ENCODE results near the gene ZNF654. TPM values are rescaled to one million over a fixed set of nuclear protein-coding genes. Genes with fewer than 3 reads are reported as not detected.
A peak's percentile ranks its signal among the peaks of the same experiment; 100 is the strongest.

Gene ZNF654
- total RNA-seq, 1 experiment from 2014 or later, result 5.0 TPM

DNA sequence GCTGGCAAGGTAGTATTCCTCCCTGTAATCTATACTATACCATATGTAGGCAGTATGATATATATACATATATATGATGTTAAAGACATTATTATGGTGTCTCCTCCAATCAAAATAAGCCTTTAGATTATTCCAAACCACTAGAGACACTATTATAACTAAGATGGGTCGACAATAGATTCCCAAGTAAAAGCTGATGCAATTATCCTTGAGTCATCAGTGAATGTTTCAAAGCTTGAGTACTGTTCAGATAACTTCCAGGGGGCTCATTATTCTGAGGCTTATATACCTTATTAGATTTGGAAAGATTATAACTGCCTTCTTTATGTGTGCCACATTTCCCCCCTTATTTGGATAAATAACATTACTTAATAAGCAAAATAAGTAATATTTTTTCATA, 78.8 kb downstream of the ZNF654 start:
- Histone ChIP-seq H3K4me2 (ENCODE audit: low read length) (no peak overlapping the region), H3F3A (ENCODE audit: low read length, unreplicated experiment) (no peaks in the 10 kb centered on the region), H3K9me3 (ENCODE audit: low read length) (no peaks in the 10 kb centered on the region), H3K4me1 (ENCODE audit: insufficient read depth, low read length) (no peaks in the 10 kb centered on the region), H3K27me3 (ENCODE audit: low read length) (no peaks in the 10 kb centered on the region), H3K27ac (ENCODE audit: low read length) (no peak overlapping the region), H4K20me1 (ENCODE audit: low read length) (0 out of 2 replicates have a peak, but pooled peaks cover 3% of the 10 kb centered on the region), H3K9me2 (replicated peaks; ENCODE audit: low read length) (no peaks in the 10 kb centered on the region), H3K79me2 (ENCODE audit: low read length) (no peaks in the 10 kb centered on the region), H3K36me3 (ENCODE audit: low read depth, low read length) (peaks cover 44% of the 10 kb centered on the region; the same call in 1 of the 2 replicates), H2AFZ (ENCODE audit: low read length) (no peak overlapping the region), H3K4me3 (ENCODE audit: low read length) (no peak overlapping the region), H3K9ac (ENCODE audit: low read length) (no peak overlapping the region)
- no TSS peak for BruUV-seq (replicated peaks)
- CTCF ChIA-PET, result no interaction called here
- TF ChIP-seq EZH2phosphoT487 (IDR thresholded peaks at IDR 0.05; ENCODE audit: borderline replicate concordance, low read length), result no peak
- no peak for TF ChIP-seq EZH2 (IDR thresholded peaks at IDR 0.05; ENCODE audit: low read length, unreplicated experiment)
- TF ChIP-seq, protein P1, sequence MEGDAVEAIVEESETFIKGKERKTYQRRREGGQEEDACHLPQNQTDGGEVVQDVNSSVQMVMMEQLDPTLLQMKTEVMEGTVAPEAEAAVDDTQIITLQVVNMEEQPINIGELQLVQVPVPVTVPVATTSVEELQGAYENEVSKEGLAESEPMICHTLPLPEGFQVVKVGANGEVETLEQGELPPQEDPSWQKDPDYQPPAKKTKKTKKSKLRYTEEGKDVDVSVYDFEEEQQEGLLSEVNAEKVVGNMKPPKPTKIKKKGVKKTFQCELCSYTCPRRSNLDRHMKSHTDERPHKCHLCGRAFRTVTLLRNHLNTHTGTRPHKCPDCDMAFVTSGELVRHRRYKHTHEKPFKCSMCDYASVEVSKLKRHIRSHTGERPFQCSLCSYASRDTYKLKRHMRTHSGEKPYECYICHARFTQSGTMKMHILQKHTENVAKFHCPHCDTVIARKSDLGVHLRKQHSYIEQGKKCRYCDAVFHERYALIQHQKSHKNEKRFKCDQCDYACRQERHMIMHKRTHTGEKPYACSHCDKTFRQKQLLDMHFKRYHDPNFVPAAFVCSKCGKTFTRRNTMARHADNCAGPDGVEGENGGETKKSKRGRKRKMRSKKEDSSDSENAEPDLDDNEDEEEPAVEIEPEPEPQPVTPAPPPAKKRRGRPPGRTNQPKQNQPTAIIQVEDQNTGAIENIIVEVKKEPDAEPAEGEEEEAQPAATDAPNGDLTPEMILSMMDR (conservative IDR thresholded peaks at IDR 0.05; ENCODE audit: low read depth, low read length), result no peak
- intact Hi-C loops (cut with micrococcal nuclease), result no loop called here
- POLR2A ChIA-PET (ENCODE audit: unreplicated experiment), result no interaction called here
- no peak for ATAC-seq
- no peak for DNase-seq

DNA sequence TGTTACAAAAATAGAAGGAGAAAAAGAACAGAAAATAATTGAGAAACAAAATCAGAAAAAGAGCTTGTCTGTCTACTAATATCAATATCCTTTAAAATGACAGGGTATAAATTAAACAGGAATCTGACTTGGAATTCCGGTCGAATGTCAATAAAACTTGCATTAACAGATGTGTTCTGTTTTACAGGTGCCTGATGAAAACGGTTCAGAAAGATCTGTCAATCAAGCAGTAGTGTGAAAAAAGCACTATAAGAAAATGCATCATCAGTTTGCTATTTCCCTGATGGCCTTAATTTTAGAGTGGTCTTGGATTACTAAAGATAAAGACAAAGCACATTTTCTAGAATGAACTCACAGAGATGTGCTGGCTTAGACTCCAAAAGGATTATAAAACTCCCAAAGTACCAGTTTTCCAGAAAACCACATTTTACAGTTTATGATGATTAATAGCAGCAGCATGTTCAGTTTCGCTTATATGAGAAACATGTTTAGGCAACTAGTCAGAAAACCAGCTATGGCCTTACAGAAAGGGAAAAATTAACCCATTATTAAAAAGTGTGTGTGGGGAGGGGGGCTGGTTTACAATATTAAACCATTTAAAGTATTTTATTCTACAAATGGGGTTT, 82.5 kb downstream of the ZNF654 start:
- H3K9me2 ChIP-seq (replicated peaks; ENCODE audit: low read length), result no peaks in the 10 kb centered on the region
- DNase-seq, result peak; percentile 41
- H3K4me2 ChIP-seq (ENCODE audit: low read length), result no peak overlapping the region
- no peaks in the 10 kb centered on the region for H4K20me1 ChIP-seq (ENCODE audit: low read length)
- H3F3A ChIP-seq (ENCODE audit: low read length, unreplicated experiment), result no peaks in the 10 kb centered on the region
- H3K27me3 ChIP-seq (ENCODE audit: low read length), result no peaks in the 10 kb centered on the region
- no TSS peak for BruUV-seq (replicated peaks)
- intact Hi-C loops (cut with micrococcal nuclease), result no loop called here
- no peak overlapping the region for H3K4me3 ChIP-seq (ENCODE audit: low read length)
- ATAC-seq, result peak; percentile 61
- H3K4me1 ChIP-seq (ENCODE audit: insufficient read depth, low read length), result no peaks in the 10 kb centered on the region
- H3K9ac ChIP-seq (ENCODE audit: low read length), result no peak overlapping the region
- 0 out of 2 replicates have a peak, but pooled peaks cover 4% of the 10 kb centered on the region for H3K79me2 ChIP-seq (ENCODE audit: low read length)
- peaks cover 31% of the 10 kb centered on the region; the same call in 1 of the 2 replicates for H3K36me3 ChIP-seq (ENCODE audit: low read depth, low read length)
- H3K9me3 ChIP-seq (ENCODE audit: low read length), result no peaks in the 10 kb centered on the region
- POLR2A ChIA-PET (ENCODE audit: unreplicated experiment), result interaction anchor here (0.7 kb wide), 1 partner anchor 27 kb away, joined by 5 read pairs; no protein-coding TSS in a partner anchor
- H3K27ac ChIP-seq (ENCODE audit: low read length), result no peak overlapping the region
- TF ChIP-seq, protein P1 (conservative IDR thresholded peaks at IDR 0.05; ENCODE audit: low read depth, low read length), result no peak
- TF ChIP-seq EZH2 (IDR thresholded peaks at IDR 0.05; ENCODE audit: low read length, unreplicated experiment) (no peak), EZH2phosphoT487 (IDR thresholded peaks at IDR 0.05; ENCODE audit: borderline replicate concordance, low read length) (no peak)
- H2AFZ ChIP-seq (ENCODE audit: low read length), result no peak overlapping the region
- CTCF ChIA-PET, result no interaction called here

DNA sequence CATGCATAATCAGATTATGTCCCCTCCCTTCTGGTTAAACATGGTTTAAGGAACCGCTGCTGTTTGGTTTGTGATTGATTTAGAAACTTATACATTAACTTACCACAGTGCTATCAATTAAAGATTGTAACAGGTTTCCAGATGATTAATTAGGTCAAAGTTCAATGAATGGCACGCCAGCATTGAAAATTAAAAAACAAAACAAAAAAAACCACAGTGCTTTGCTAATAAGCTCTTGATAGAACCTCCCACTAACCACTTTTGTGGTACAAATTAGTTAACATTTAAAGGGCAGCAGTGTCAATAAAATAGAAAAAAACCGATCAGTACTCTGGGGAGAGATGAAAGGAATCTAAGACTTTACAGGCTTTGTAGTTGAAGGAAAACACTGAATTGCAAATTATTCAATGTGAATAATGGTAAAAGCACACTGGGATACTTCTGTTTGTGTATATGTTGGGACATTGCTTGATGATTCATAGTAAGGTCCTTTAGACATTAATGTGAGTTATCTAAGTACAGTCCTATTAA, 83.1 kb downstream of the ZNF654 start:
- Histone ChIP-seq H3K4me3 (ENCODE audit: low read length) (no peak overlapping the region), H3K36me3 (ENCODE audit: low read depth, low read length) (peaks cover 28% of the 10 kb centered on the region; the same call in 1 of the 2 replicates), H3K79me2 (ENCODE audit: low read length) (peaks cover 10% of the 10 kb centered on the region; the same call in 1 of the 2 replicates), H3K9ac (ENCODE audit: low read length) (no peak overlapping the region), H3F3A (ENCODE audit: low read length, unreplicated experiment) (no peaks in the 10 kb centered on the region), H3K27me3 (ENCODE audit: low read length) (no peaks in the 10 kb centered on the region), H2AFZ (ENCODE audit: low read length) (no peak overlapping the region), H3K4me1 (ENCODE audit: insufficient read depth, low read length) (no peaks in the 10 kb centered on the region), H4K20me1 (ENCODE audit: low read length) (no peaks in the 10 kb centered on the region), H3K9me3 (ENCODE audit: low read length) (no peaks in the 10 kb centered on the region), H3K27ac (ENCODE audit: low read length) (no peak overlapping the region), H3K9me2 (replicated peaks; ENCODE audit: low read length) (no peaks in the 10 kb centered on the region), H3K4me2 (ENCODE audit: low read length) (no peak overlapping the region)
- TF ChIP-seq EZH2 (IDR thresholded peaks at IDR 0.05; ENCODE audit: low read length, unreplicated experiment) (no peak), EZH2phosphoT487 (IDR thresholded peaks at IDR 0.05; ENCODE audit: borderline replicate concordance, low read length) (no peak)
- TF ChIP-seq, protein P1 (conservative IDR thresholded peaks at IDR 0.05; ENCODE audit: low read depth, low read length), result no peak
- ATAC-seq, result peak; percentile 80
- ChIA-PET POLR2A (ENCODE audit: unreplicated experiment) (interaction anchor here (0.7 kb wide), 1 partner anchor 28 kb away, joined by 5 read pairs; no protein-coding TSS in a partner anchor), CTCF (interaction anchor here (0.6 kb wide), 1 partner anchor 111 kb away, joined by 3 read pairs; no protein-coding TSS in a partner anchor)
- intact Hi-C loops (cut with micrococcal nuclease), result no loop called here
- peak; percentile 32 for DNase-seq
- BruUV-seq (replicated peaks), result no TSS peak

All from PC-3 (cell line).